Activated T-helper 17 cell treated with anti-CD3 and anti-CD28 coated beads, Interleukin-2, amount 50 U/mL, for 72 hours (primary cell): ENCODE data around the gene CYP27A1. TPM values are rescaled to one million over a fixed set of nuclear protein-coding genes. Genes with fewer than 3 reads are reported as not detected.
A peak's percentile ranks its signal among the peaks of the same experiment; 100 is the strongest.

Source experiments
- ATAC-seq: fragments of 150-1000 bp; cut with Tn5 transposase; replicated peaks from 2 replicates; pipeline ENCODE4 v1.10.0; 2021; ENCODE audit warnings: mild to moderate bottlenecking, moderate library complexity
- H3K27ac Mint-ChIP-seq: one replicate; pipeline ENCODE4 v1.8.0; 2022; ENCODE audit warnings: mixed read lengths
- H3K27me3 Mint-ChIP-seq: one replicate; pipeline ENCODE4 v1.8.0; 2022; ENCODE audit warnings: mixed read lengths
- H3K36me3 Mint-ChIP-seq: one replicate; pipeline ENCODE4 v1.8.0; 2022; ENCODE audit warnings: low read depth, mild to moderate bottlenecking, mixed read lengths
- H3K4me1 Mint-ChIP-seq: one replicate; pipeline ENCODE4 v1.8.0; 2022; ENCODE audit warnings: mixed read lengths
- H3K4me3 Mint-ChIP-seq: one replicate; pipeline ENCODE4 v1.8.0; 2022; ENCODE audit warnings: mild to moderate bottlenecking, mixed read lengths
- H3K9me3 Mint-ChIP-seq: one replicate; pipeline ENCODE4 v1.8.0; 2022; ENCODE audit warnings: mixed read lengths
- total RNA-seq, 2 donors: library from RNA; stranded (reverse); gene quantifications; one replicate each; pipeline ENCODE4 v1.2.3, GENCODE V29; 2022

Gene CYP27A1
- total RNA-seq, 2 donors from 2014 or later = 0.66 TPM; not detected in 1

DNA sequence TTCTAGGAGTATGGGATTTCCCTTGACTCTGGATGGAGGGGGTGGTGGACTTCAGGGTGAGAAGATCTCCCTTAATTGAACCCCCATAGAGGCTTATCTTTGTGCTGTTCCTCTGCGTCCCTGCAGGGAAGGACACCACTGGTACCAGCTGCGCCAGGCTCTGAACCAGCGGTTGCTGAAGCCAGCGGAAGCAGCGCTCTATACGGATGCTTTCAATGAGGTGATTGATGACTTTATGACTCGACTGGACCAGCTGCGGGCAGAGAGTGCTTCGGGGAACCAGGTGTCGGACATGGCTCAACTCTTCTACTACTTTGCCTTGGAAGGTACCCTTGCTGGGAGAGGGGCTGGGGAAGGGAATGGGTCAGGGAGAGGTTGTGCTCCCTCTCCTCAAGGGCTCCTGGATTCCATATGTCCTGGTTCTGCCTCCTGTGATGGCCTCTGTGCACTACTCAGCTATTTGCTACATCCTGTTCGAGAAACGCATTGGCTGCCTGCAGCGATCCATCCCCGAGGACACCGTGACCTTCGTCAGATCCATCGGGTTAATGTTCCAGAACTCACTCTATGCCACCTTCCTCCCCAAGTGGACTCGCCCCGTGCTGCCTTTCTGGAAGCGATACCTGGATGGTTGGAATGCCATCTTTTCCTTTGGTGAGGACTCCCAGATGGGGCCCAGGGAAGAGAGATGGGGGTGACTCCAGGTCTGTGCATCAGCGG lies 30.3 kb downstream of the CYP27A1 start:
- Mint-ChIP-seq H3K9me3 (no peaks in the 10 kb centered on the region), H3K27me3 (peaks cover 20% of the 10 kb centered on the region), H3K4me3 (no peak overlapping the region), H3K4me1 (no peaks in the 10 kb centered on the region), H3K27ac (no peak overlapping the region), H3K36me3 (no peaks in the 10 kb centered on the region)
- no peak for ATAC-seq

DNA sequence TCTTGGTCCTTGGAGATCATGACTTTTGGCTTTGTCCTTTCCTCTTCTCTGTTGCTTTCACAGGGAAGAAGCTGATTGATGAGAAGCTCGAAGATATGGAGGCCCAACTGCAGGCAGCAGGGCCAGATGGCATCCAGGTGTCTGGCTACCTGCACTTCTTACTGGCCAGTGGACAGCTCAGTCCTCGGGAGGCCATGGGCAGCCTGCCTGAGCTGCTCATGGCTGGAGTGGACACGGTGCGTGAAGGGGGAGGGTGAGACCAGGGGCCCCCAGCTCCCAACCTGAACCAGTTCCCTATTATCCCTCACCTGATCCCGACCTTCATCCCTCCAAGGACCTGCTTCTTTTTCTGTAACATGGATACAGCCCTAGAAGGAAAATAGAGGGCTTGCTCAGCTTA lies 30.9 kb downstream of the CYP27A1 start:
- no peaks in the 10 kb centered on the region for H3K9me3 Mint-ChIP-seq
- peaks cover 24% of the 10 kb centered on the region for H3K27me3 Mint-ChIP-seq
- H3K36me3 Mint-ChIP-seq = no peaks in the 10 kb centered on the region
- no peaks in the 10 kb centered on the region for H3K4me1 Mint-ChIP-seq
- ATAC-seq = no peak
- H3K27ac Mint-ChIP-seq = no peak overlapping the region
- H3K4me3 Mint-ChIP-seq = no peak overlapping the region

DNA sequence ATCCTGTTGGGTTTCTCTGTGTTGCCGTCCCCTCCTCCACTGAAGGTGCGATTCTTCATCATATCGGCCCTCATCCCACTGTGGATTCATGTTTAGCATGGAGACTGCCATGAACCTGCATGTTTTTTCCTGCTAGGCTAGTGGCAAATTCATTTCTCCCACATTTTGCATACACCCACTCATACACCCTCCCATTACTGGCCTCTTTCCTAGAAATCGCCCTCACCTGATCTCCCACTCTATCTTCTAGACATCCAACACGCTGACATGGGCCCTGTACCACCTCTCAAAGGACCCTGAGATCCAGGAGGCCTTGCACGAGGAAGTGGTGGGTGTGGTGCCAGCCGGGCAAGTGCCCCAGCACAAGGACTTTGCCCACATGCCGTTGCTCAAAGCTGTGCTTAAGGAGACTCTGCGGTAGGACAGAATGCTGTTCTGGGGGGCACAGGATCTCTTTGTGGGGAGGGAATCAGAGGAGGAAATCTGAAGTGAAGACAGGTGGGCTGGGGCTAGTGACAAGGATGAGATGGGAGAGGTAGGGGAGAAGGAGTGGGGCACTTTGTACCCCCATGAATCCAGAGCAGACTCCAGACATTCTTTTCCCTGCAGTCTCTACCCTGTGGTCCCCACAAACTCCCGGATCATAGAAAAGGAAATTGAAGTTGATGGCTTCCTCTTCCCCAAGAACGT lies 32.0 kb downstream of the CYP27A1 start:
- H3K4me1 Mint-ChIP-seq = no peaks in the 10 kb centered on the region
- H3K4me3 Mint-ChIP-seq = no peak overlapping the region
- H3K27me3 Mint-ChIP-seq = peaks cover 24% of the 10 kb centered on the region
- no peak for ATAC-seq
- H3K9me3 Mint-ChIP-seq = no peaks in the 10 kb centered on the region
- no peaks in the 10 kb centered on the region for H3K36me3 Mint-ChIP-seq
- no peak overlapping the region for H3K27ac Mint-ChIP-seq

DNA sequence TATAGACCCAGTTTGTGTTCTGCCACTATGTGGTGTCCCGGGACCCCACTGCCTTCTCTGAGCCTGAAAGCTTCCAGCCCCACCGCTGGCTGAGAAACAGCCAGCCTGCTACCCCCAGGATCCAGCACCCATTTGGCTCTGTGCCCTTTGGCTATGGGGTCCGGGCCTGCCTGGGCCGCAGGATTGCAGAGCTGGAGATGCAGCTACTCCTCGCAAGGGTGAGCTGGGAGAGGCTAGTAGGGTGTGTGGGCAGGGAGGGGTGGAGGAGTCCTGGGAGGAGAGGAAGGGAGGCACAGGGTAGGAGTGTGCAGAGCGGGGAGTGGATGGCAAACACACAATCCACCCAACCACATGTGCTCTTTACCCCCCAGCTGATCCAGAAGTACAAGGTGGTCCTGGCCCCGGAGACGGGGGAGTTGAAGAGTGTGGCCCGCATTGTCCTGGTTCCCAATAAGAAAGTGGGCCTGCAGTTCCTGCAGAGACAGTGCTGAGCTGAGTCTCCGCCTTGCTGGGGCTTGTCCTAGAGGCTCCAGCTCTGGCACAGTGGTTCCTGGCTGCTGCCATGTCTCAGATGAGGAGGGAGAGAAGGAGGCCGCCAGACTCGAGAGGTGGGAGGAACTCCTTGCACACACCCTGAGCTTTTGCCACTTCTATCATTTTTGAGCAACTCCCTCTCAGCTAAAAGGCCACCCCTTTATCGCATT lies 32.7 kb downstream of the CYP27A1 start:
- Mint-ChIP-seq H3K9me3 (no peaks in the 10 kb centered on the region), H3K4me3 (no peak overlapping the region), H3K27me3 (peaks cover 16% of the 10 kb centered on the region), H3K27ac (no peak overlapping the region), H3K4me1 (no peaks in the 10 kb centered on the region), H3K36me3 (no peaks in the 10 kb centered on the region)
- no peak for ATAC-seq

DNA sequence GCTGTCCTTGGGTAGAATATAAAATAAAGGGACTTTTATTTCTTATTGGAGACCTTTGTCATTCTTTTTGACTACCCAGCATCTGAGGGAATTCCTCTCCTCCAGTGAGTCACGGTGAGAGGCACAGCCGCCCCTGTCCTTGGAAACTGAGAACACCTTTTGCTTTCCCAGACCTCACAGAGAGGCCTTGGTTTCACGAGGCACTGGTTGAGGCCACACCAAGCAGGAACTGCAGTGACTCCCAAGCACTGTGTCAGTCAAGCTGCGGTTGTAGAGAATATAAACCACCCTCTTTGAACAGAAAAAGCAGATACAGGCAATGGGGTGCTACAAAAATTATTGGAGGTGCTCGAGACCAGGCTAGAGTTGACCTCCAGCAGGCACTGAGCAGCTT lies 33.3 kb downstream of the CYP27A1 start:
- no peaks in the 10 kb centered on the region for H3K4me1 Mint-ChIP-seq
- ATAC-seq = no peak
- H3K36me3 Mint-ChIP-seq = no peaks in the 10 kb centered on the region
- H3K4me3 Mint-ChIP-seq = no peak overlapping the region
- peaks cover 16% of the 10 kb centered on the region for H3K27me3 Mint-ChIP-seq
- no peak overlapping the region for H3K27ac Mint-ChIP-seq
- H3K9me3 Mint-ChIP-seq = no peaks in the 10 kb centered on the region

DNA sequence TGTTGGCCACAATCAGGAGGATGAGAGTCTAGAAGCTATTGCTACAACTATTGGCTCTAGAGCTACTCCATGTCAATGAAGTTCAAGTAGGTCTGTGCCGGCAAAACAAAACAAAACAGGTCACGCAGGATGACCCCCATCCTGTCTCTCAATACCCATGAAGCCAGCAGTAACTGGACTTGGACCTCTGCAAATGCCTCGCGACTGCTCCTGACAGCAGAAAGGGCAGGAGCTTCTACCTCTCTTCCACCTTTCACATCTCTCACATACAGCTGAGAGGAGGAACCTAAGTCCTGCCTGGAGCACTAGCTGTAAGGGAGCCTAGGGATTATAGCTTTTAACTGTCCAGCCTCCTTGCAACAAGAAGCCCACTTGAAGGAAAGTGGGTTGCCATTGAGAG lies 33.7 kb downstream of the CYP27A1 start:
- no peaks in the 10 kb centered on the region for H3K4me1 Mint-ChIP-seq
- H3K27me3 Mint-ChIP-seq = peaks cover 20% of the 10 kb centered on the region
- no peak overlapping the region for H3K27ac Mint-ChIP-seq
- no peak for ATAC-seq
- no peak overlapping the region for H3K4me3 Mint-ChIP-seq
- H3K9me3 Mint-ChIP-seq = no peaks in the 10 kb centered on the region
- no peaks in the 10 kb centered on the region for H3K36me3 Mint-ChIP-seq

DNA sequence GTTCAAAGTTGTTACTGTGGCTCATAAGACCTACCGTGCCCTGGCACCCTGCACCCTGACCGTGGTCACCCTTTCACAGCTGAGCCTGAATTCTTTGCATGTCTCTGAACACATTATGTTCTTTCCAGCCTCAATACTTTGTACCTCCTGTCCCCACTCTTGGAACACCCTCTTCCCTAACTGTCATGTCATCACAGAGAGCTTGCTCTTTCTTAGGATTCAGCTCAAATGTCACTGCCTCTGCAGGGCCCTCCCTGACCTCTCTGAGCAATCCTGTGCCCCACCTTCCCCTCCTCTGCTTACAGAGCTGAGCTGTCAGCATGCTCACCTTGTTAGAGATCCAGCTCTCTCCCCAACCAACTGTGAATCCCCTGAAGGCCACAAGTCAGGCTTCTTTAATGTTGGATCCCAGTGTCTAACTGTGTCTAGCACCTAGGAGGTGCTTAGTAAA lies 34.6 kb downstream of the CYP27A1 start:
- no peak overlapping the region for H3K4me3 Mint-ChIP-seq
- H3K4me1 Mint-ChIP-seq = no peaks in the 10 kb centered on the region
- H3K27ac Mint-ChIP-seq = peak overlapping the region; percentile 0
- ATAC-seq = no peak
- H3K27me3 Mint-ChIP-seq = peaks cover 19% of the 10 kb centered on the region
- no peaks in the 10 kb centered on the region for H3K36me3 Mint-ChIP-seq
- no peaks in the 10 kb centered on the region for H3K9me3 Mint-ChIP-seq

DNA sequence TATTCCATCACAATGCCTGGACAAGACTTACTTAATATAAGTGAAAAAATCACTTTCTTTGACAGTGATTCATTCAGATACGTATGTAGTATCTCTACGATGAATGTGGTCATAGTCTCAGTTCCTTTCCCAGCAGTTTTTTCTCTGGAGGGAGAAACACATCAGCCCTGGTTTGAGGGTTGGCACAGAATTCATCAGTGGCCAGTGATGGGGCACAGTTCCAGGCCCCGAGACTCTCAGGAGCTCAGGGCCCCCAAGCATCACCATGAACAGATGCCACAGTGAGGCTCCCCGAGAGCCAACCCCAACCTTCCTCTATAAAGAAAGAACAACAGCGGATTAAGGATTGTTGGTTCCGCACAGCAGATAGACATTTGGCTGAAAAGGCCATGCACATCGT lies 37.1 kb downstream of the CYP27A1 start:
- ATAC-seq = no peak
- no peaks in the 10 kb centered on the region for H3K36me3 Mint-ChIP-seq
- H3K27ac Mint-ChIP-seq = no peak overlapping the region
- H3K9me3 Mint-ChIP-seq = no peaks in the 10 kb centered on the region
- H3K27me3 Mint-ChIP-seq = peaks cover 20% of the 10 kb centered on the region
- no peaks in the 10 kb centered on the region for H3K4me1 Mint-ChIP-seq
- H3K4me3 Mint-ChIP-seq = no peak overlapping the region

DNA sequence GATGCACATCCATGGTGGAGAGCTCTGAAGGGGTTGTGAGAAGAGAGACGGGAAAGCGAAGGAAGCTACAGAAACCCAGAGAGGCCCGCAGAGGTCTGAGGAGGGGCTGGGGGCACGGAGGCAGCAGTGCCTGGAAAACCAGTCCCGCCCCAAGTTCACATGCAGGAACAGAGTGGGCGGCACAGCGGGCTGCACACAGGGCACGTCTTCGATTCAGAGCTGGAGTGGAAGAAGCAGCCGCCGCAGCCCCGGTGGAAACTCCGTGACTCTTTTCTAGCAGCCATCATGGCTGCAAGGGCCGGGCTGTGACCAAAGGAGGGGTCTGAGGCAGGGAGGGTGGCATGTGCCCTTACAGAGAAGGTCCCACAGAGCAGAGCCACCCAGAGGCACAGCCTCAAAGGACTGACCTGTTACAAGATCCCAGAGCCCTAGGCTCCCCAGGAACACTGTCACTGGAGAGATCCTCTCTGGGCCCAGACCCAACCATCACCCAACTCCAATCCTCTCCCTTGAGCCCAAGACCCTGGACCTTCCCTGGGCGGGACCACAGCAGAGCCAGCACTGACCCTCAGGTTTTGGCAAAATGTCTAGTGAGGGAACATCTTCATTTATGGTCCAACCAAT lies 38.9 kb downstream of the CYP27A1 start:
- no peak overlapping the region for H3K27ac Mint-ChIP-seq
- ATAC-seq = no peak
- no peaks in the 10 kb centered on the region for H3K36me3 Mint-ChIP-seq
- no peak overlapping the region for H3K4me3 Mint-ChIP-seq
- no peaks in the 10 kb centered on the region for H3K4me1 Mint-ChIP-seq
- H3K9me3 Mint-ChIP-seq = no peaks in the 10 kb centered on the region
- H3K27me3 Mint-ChIP-seq = peaks cover 20% of the 10 kb centered on the region

DNA sequence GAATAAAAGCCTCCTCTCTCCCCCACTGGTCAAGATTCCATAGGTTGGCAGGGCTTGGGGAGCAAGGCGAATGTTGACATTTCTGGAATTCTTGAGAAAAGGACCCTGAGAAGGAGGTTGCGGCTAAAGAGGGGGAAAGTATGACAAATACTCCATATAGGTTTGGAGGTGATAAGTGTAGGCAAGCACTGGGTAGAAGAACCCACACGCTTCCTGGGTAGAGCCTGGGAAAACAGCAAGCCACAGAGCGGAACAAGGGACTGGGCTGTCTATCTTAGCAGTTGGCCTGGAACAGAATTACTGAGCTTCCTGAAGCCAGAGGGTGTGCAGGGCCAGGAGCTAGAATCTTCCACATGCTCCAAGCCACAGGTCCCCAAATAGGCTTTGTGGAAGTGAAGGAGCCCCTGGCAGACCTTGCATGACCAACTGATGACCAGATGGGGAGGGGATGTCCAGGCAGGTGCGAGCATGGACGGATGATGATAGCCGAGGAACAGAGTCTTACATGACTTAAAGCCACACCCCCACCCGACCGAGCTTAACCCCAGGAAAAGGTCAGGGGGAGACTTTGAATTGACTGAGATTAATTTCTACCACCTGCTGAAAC lies 39.8 kb downstream of the CYP27A1 start:
- Mint-ChIP-seq H3K4me1 (no peaks in the 10 kb centered on the region), H3K4me3 (no peak overlapping the region), H3K36me3 (no peaks in the 10 kb centered on the region), H3K27ac (no peak overlapping the region), H3K27me3 (peaks cover 17% of the 10 kb centered on the region), H3K9me3 (no peaks in the 10 kb centered on the region)
- no peak for ATAC-seq

DNA sequence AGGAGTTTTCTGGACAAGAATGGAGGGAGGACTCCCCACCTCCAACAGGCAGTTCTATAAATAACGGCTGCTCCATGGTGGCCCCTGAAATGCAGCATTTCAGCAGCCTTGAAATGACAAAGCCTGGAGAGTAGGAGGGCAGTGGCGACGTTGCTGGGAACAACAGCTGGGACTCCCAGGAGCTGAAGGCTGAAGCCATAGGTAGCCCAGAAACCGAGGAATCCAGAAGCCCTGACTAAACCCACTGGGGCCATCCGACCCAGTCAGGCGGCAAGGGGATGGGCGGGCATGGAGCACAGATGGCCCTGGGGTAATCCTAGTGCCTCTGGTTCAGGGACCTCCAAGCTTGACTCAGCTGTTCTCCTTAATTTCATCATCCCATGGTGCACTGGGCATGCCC lies 40.7 kb downstream of the CYP27A1 start:
- no peak overlapping the region for H3K27ac Mint-ChIP-seq
- H3K36me3 Mint-ChIP-seq = no peaks in the 10 kb centered on the region
- peaks cover 13% of the 10 kb centered on the region for H3K27me3 Mint-ChIP-seq
- no peak overlapping the region for H3K4me3 Mint-ChIP-seq
- no peaks in the 10 kb centered on the region for H3K9me3 Mint-ChIP-seq
- no peaks in the 10 kb centered on the region for H3K4me1 Mint-ChIP-seq
- no peak for ATAC-seq

DNA sequence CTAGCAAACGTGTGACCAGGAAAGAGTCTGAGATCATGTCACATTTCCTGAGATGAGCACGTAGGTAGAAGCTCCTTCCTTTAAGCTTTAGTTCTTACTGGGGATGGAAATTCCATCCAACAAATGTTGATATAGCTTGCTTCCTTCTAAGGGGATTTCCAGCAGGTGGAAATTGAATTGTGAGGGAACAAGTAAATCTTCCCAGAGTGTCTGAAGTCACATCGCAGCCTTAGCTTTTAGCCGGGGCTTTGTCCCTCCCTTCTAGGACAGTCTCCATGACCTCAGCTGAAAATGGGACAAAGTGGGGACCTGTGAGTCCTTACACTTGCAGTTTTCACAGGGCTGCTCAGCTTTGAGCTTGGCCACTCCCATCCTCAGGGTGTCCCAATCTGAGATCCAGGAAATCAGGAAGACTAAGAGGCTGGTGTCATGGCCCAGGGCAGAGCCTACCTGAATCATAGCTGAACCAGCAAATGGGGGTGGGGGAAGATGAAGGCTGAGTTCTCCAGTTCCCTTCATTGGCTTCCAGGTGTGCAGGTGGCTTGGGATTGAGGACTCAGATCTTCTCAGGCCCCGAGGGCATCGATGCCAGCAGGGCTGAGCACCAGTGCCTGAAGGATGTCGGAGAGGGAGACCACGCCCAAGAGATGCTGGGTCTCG lies 41.4 kb downstream of the CYP27A1 start:
- H3K4me1 Mint-ChIP-seq = no peaks in the 10 kb centered on the region

DNA sequence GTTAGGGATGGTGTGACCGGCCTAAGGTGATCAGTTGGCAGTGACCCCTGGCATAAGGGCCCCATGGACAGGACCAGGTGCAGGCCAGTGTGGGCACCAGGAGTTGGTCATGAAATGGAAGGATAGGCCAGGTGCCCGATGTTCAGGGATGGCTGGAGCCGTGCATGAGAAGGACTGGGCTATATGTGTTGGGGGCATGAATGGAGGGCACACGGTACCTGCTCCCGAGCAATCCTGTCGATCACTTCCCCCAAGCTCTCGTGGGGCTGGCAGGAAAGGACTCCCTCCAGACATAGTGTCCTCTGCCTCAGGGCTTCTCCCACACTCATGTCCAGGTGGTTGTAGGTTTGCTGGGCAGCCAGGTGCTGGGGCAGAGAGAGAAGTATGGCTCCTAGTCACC lies 42.1 kb downstream of the CYP27A1 start:
- no peak overlapping the region for H3K27ac Mint-ChIP-seq
- no peaks in the 10 kb centered on the region for H3K36me3 Mint-ChIP-seq
- H3K4me3 Mint-ChIP-seq = no peak overlapping the region
- no peaks in the 10 kb centered on the region for H3K4me1 Mint-ChIP-seq
- ATAC-seq = no peak
- H3K9me3 Mint-ChIP-seq = no peaks in the 10 kb centered on the region
- peaks cover 14% of the 10 kb centered on the region for H3K27me3 Mint-ChIP-seq

More for the DNA sequence above, 41.4 kb downstream of the CYP27A1 start:
- no peak for ATAC-seq
- Mint-ChIP-seq H3K27me3 (peaks cover 14% of the 10 kb centered on the region), H3K36me3 (no peaks in the 10 kb centered on the region), H3K4me3 (no peak overlapping the region), H3K9me3 (no peaks in the 10 kb centered on the region), H3K27ac (no peak overlapping the region)

DNA sequence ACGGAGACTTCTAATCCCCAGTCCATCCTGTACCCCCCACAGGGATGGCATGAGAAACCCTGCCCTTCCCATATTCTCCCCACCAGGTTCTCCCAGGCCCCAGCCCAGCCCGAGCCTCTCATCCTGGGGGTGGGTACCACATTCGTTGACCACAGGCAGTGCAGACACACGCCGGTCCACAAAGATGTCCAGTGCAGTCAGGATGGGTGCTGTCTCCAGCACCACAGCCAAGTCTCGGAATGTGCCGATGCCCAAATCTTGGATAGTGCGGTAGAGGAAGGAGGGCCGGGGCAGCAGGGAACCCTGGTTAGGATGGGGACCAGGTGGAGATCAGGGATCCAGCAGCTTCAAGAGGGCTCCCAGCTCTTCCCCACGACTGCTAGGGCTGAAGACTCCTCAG lies 44.8 kb downstream of the CYP27A1 start:
- Mint-ChIP-seq H3K4me1 (no peaks in the 10 kb centered on the region), H3K27me3 (peaks cover 18% of the 10 kb centered on the region)

More for the DNA sequence above, 44.8 kb downstream of the CYP27A1 start:
- Mint-ChIP-seq H3K9me3 (no peaks in the 10 kb centered on the region), H3K27ac (no peak overlapping the region), H3K36me3 (no peaks in the 10 kb centered on the region), H3K4me3 (no peak overlapping the region)
- ATAC-seq = no peak
